Measurements from ENCODE around the gene ZNF488. TPM values are rescaled to one million over a fixed set of nuclear protein-coding genes. Genes with fewer than 3 reads are reported as not detected.

Gene ZNF488
- total and polyA plus RNA-seq, 9 donors: 0.15 to 0.57 (median 0.25) TPM

DNA sequence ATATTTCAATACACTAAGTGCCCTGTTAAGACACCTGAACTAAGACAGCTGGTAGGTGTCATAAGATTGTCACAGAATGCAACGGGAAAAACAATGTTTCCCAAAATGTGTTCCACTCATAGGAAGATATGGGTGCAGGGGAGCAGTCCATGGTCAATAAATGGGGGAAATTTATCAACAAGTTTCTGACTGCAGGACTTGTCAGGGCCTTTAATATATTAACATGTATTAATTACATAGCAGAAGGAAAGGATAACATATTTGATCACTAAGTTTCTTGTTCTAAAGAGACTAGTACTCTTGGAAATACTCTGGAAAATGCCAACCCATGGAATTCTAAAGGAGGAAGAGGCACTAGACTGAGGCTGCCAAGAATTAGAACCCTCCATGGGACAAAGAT, 29.2 kb downstream of the ZNF488 start:
- intact Hi-C loops (cut with DNase I): no loop called here
- H3K36me3 ChIP-seq: no peaks in the 10 kb centered on the region
- no peak overlapping the region for H3K27ac ChIP-seq
- H3K9me3 ChIP-seq: no peaks in the 10 kb centered on the region
- H3K4me3 ChIP-seq: no peak overlapping the region
- DNase-seq: no peak
- TF ChIP-seq EP300 (IDR thresholded peaks at IDR 0.05) (no peak), POLR2A (IDR thresholded peaks at IDR 0.05) (no peak)
- TF ChIP-seq, protein P1, sequence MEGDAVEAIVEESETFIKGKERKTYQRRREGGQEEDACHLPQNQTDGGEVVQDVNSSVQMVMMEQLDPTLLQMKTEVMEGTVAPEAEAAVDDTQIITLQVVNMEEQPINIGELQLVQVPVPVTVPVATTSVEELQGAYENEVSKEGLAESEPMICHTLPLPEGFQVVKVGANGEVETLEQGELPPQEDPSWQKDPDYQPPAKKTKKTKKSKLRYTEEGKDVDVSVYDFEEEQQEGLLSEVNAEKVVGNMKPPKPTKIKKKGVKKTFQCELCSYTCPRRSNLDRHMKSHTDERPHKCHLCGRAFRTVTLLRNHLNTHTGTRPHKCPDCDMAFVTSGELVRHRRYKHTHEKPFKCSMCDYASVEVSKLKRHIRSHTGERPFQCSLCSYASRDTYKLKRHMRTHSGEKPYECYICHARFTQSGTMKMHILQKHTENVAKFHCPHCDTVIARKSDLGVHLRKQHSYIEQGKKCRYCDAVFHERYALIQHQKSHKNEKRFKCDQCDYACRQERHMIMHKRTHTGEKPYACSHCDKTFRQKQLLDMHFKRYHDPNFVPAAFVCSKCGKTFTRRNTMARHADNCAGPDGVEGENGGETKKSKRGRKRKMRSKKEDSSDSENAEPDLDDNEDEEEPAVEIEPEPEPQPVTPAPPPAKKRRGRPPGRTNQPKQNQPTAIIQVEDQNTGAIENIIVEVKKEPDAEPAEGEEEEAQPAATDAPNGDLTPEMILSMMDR (IDR thresholded peaks at IDR 0.05): no peak
- H3K4me1 ChIP-seq (ENCODE audit: insufficient read depth): no peaks in the 10 kb centered on the region
- no peaks in the 10 kb centered on the region for H3K27me3 ChIP-seq
- WGBS, 3 donors: 30 to 49% (median 39%) methylated on average over 1 of the region's 1 CpG

DNA sequence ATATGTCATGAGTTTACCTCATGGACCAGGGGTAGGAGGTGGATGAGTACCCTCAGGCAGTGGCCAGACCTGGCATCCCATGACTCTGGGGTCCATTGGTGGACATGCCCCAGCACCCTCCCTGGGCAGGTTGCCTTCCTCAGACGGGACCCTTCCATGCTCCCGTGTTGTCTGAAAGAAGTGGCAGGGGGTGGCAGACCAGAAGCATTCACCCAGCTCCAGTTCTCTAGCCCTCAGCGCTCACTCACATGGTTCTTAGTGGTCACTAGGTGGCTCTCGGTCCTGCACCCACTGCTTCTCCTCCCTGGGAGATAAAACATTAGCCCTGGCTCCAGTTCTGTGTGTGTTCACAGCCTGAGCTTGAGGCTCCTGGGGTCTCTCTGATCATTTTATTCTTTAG, 29.9 kb downstream of the ZNF488 start:
- no peaks in the 10 kb centered on the region for H3K4me1 ChIP-seq (ENCODE audit: insufficient read depth)
- no peaks in the 10 kb centered on the region for H3K9me3 ChIP-seq
- H3K27ac ChIP-seq: no peak overlapping the region
- TF ChIP-seq, protein P1 (IDR thresholded peaks at IDR 0.05): no peak
- TF ChIP-seq EP300 (IDR thresholded peaks at IDR 0.05): no peak
- no peak for TF ChIP-seq POLR2A (IDR thresholded peaks at IDR 0.05)
- H3K4me3 ChIP-seq: no peak overlapping the region
- no peaks in the 10 kb centered on the region for H3K27me3 ChIP-seq
- no peak for DNase-seq
- WGBS, 3 donors: 59 to 61% (median 60%) methylated on average over 4 of the region's 4 CpGs
- H3K36me3 ChIP-seq: no peaks in the 10 kb centered on the region
- intact Hi-C loops (cut with DNase I): no loop called here

DNA sequence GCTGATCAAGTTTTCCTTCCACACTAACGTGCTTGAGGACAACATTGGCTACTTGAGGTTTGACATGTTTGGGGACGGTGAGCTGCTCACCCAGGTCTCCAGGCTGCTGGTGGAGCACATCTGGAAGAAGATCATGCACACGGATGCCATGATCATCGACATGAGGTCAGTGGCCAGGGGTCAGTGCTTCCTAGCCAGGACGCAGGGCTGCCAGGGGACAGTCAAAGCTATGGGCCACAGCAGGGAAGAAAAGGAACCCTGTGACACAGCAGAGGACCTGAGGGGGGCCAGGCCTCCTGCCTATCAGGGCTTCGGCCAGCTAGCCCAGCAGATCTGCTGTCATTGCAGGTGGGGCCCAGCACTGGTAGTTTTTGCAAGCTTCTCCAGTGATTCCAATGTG, 30.7 kb downstream of the ZNF488 start:
- no peak overlapping the region for H3K27ac ChIP-seq
- no peak for DNase-seq
- TF ChIP-seq POLR2A (IDR thresholded peaks at IDR 0.05) (no peak), EP300 (IDR thresholded peaks at IDR 0.05) (no peak)
- TF ChIP-seq, protein P1 (IDR thresholded peaks at IDR 0.05): no peak
- no peak overlapping the region for H3K4me3 ChIP-seq
- intact Hi-C loops (cut with DNase I): no loop called here
- no peaks in the 10 kb centered on the region for H3K9me3 ChIP-seq
- no peaks in the 10 kb centered on the region for H3K36me3 ChIP-seq
- no peaks in the 10 kb centered on the region for H3K27me3 ChIP-seq
- WGBS, 3 donors: 82 to 94% (median 89%) methylated on average over 6 of the region's 6 CpGs
- no peaks in the 10 kb centered on the region for H3K4me1 ChIP-seq (ENCODE audit: insufficient read depth)

DNA sequence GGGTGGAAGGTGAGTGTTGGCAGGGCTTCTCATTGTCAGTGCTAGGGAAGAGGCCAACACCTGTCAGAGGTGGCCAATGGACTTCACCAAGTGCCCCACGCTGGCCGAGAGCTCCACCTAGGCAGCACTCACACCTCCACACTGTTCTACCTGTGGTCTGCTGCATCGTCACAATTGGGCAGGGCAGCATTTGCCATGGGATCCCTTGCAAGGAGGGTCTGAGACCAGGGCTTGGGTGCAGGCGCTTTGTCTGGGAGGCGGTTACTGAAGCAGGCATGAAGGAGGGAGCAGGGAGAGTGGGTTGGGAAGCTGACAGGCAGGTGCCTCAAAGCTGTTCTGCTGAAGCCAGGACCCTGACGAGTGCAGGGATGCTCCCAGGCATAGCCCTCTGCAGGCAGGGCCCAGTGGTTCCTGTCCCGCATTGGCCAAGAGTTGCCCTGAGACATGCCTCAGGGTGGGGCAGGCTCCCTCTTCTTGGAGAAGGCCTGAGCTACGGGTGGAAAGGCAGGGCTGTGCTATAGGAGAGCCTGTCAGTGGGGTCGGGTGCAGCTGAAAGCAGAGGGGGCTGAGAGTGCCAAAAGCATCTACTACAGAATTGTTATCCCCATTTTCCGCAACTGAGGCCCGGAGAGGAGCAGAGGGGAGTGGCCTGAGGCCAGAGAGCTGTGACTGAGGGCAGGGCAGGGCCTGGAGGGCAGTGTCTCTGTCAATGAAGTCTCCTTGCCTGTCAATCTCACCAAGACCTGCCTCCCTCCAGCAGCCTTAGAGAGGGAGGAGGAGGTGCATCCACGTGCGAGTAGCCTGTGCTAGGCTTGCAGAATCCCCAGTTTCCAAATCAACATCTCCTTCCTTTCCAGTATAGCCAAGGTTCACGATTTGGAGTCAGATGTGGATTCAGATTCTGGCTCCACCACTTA, 31.9 kb downstream of the ZNF488 start:
- Histone ChIP-seq H3K9me3 (no peaks in the 10 kb centered on the region), H3K36me3 (no peaks in the 10 kb centered on the region), H3K4me1 (ENCODE audit: insufficient read depth) (no peaks in the 10 kb centered on the region), H3K27ac (no peak overlapping the region), H3K4me3 (no peak overlapping the region), H3K27me3 (no peaks in the 10 kb centered on the region)
- no peak for DNase-seq
- intact Hi-C loops (cut with DNase I): no loop called here
- whole genome bisulfite sequencing, 3 donors: 73 to 83% (median 78%) methylated on average over 14 of the region's 14 CpGs
- TF ChIP-seq, protein P1 (IDR thresholded peaks at IDR 0.05): no peak
- TF ChIP-seq EP300 (IDR thresholded peaks at IDR 0.05): no peak
- no peak for TF ChIP-seq POLR2A (IDR thresholded peaks at IDR 0.05)

Data from ovary (tissue), 9 donors.